GM12891 (cell line): ENCODE results near the gene LCK.
A peak's percentile ranks its signal among the peaks of the same experiment; 100 is the strongest.

Experiments
- POLR2A ChIP-seq: IDR thresholded peaks from 2 replicates; pipeline ENCODE4 v1.6.1; 2011; ENCODE audit warnings: low read depth, low read length, control low read depth
- POLR2AphosphoS5 ChIP-seq: IDR thresholded peaks from 2 replicates; pipeline ENCODE4 v1.6.1; 2011; ENCODE audit warnings: low read depth, low read length, control low read depth
- SPI1 ChIP-seq: IDR thresholded peaks from 2 replicates; pipeline ENCODE4 v1.6.1; 2011; ENCODE audit warnings: low read depth, low read length, control low read depth
- TAF1 ChIP-seq: IDR thresholded peaks from 2 replicates; pipeline ENCODE4 v1.6.1; 2011; ENCODE audit warnings: low read depth, low read length, control low read depth

DNA sequence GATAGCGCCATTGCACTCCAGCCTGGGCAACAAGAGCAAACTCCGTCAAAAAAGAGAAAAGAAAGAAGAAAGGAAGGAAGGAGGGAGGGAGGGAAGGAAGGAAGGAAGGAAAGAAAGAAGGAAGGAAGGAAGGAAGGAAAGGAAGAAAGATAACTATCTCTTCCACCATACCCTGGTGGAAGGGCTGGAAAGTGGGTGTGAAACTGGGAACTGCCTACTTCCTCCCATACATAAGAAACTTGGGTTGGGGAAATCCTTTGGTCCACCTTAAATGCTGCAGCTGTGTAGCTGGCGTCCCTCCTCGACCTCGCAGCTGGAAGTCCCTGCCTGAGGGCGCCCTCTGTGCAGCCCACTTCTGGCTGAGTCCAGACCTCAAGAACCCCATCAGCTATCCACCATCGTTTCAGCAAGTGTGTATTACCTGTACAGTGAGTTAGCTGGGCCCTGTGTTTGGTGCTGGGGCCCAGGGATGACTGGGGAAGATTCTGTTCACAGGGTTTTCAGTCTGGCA is 8.7 kb upstream of the LCK start:
- TF ChIP-seq SPI1 (peak; percentile 57), TAF1 (no peak), POLR2A (no peak), POLR2AphosphoS5 (no peak)
